Endothelial cell of umbilical vein (primary cell): Measurements from ENCODE around the gene AQP3. TPM values are rescaled to one million over a fixed set of nuclear protein-coding genes. Genes with fewer than 3 reads are reported as not detected.

Experiments
- BruUV-seq: library from RNA; stranded (reverse); fragments of 400-500 nt; replicated peaks from 2 replicates; lab custom pipeline; 2021; lab: Mats Ljungman, UMichigan
- CTCF ChIA-PET: fragments of 300-600, 350-600 bp; sonication (Branson Sonifier 250); formaldehyde crosslinking; loops from one replicate; lab custom pipeline; 2021; ENCODE audit warnings: antibody characterized with exemption, inconsistent platforms; lab: Charles Lee
- POLR2A ChIA-PET: fragments of 300-600, 350-600 bp; sonication (Branson Sonifier 250); formaldehyde crosslinking; loops from one replicate; lab custom pipeline; 2021; ENCODE audit warnings: antibody characterized with exemption, inconsistent platforms; lab: Charles Lee
- DNase-seq: peaks from one replicate; pipeline ENCODE4 v3.0.0-alpha.2; 2011; ENCODE audit warnings: low read depth, low spot score
- FAIRE-seq: peaks from 2 replicates; lab custom pipeline; 2011; peaks lifted over from hg19 to GRCh38; lab: Jason Lieb, UNC
- H2AFZ ChIP-seq: 2 replicates; pipeline ENCODE4 v1.6.0; 2012; ENCODE audit warnings: low read depth, low read length, control low read depth, inconsistent platforms
- H3K27ac ChIP-seq: 2 replicates; pipeline ENCODE4 v1.5.1; 2011; ENCODE audit warnings: low read depth, mild to moderate bottlenecking, control low read depth, low read length, moderate library complexity; ENCODE audit not compliant: insufficient read depth
- H3K27me3 ChIP-seq, 2 experiments: 2 replicates each; pipeline versions ENCODE4 v1.6.0 to v1.6.1; 2011; ENCODE audit warnings: low read length in 2 of 2, mixed read lengths in 1 of 2; ENCODE audit not compliant: control insufficient read depth in 2 of 2, insufficient read depth in 2 of 2
- H3K36me3 ChIP-seq, 2 experiments: 2 replicates in 1 of 2; 3 replicates in 1 of 2; pipeline ENCODE4 v1.5.1; 2011; ENCODE audit warnings: low read length in 2 of 2, mild to moderate bottlenecking in 1 of 2, moderate library complexity in 1 of 2; ENCODE audit not compliant: control insufficient read depth in 2 of 2, insufficient read depth in 2 of 2; ENCODE audit errors: extremely low read depth in 1 of 2
- H3K4me1 ChIP-seq: 3 replicates; pipeline ENCODE4 v1.5.1; 2011; ENCODE audit warnings: mild to moderate bottlenecking, low read length; ENCODE audit not compliant: control insufficient read depth, insufficient read depth; ENCODE audit errors: extremely low read depth
- H3K4me2 ChIP-seq: 2 replicates; pipeline ENCODE4 v1.6.1; 2011; ENCODE audit warnings: low read length, control low read depth, mixed read lengths; ENCODE audit not compliant: insufficient read depth
- H3K4me3 ChIP-seq, 3 experiments: fragments of 200-600 bp in 1 of 3; sonication (generic), shearing (Covaris generic) in 1 of 3; replicated peaks in 1 of 3; 2 replicates each; pipeline ENCODE4 v1.5.1; 2011 to 2016; ENCODE audit warnings: control low read depth in 3 of 3, low read length in 3 of 3, mild to moderate bottlenecking in 2 of 3, inconsistent platforms in 1 of 3, low read depth in 1 of 3, moderate library complexity in 1 of 3; ENCODE audit not compliant: insufficient read depth in 1 of 3
- H3K79me2 ChIP-seq: 2 replicates; pipeline ENCODE4 v1.6.0; 2012; ENCODE audit warnings: low read length, inconsistent platforms; ENCODE audit not compliant: control insufficient read depth, insufficient read depth
- H3K9ac ChIP-seq: replicated peaks from 2 replicates; pipeline ENCODE3; 2011; ENCODE audit warnings: low read length, control low read depth; ENCODE audit not compliant: insufficient read depth; ENCODE audit errors: extremely low read depth
- H3K9me1 ChIP-seq: replicated peaks from 3 replicates; pipeline ENCODE4 v1.6.0; 2011; ENCODE audit warnings: mild to moderate bottlenecking, low read length; ENCODE audit not compliant: control insufficient read depth, insufficient read depth; ENCODE audit errors: extremely low read depth
- H3K9me3 ChIP-seq: replicated peaks from 2 replicates; pipeline ENCODE4 v1.5.1; 2012; ENCODE audit warnings: low read length, inconsistent platforms; ENCODE audit not compliant: control insufficient read depth, insufficient read depth
- H4K20me1 ChIP-seq: replicated peaks from 2 replicates; pipeline ENCODE3; 2011; ENCODE audit warnings: mild to moderate bottlenecking, low read length; ENCODE audit not compliant: control insufficient read depth, insufficient read depth; ENCODE audit errors: extremely low read depth
- CTCF ChIP-seq, 2 donors: IDR thresholded peaks; 1 replicate in 1 of 2; 2 replicates in 1 of 2; pipeline ENCODE4 v1.5.1; 2011; ENCODE audit warnings: low read length in 2 of 2, mild to moderate bottlenecking in 2 of 2, moderate library complexity in 2 of 2, control low read depth in 1 of 2, inconsistent platforms in 1 of 2, low read depth in 1 of 2; ENCODE audit not compliant: insufficient read depth in 1 of 2; ENCODE audit errors: extremely low read depth in 1 of 2
- EZH2 ChIP-seq: IDR thresholded peaks from 2 replicates; pipeline ENCODE4 v1.6.1; 2012; ENCODE audit warnings: borderline replicate concordance, low read depth, mild to moderate bottlenecking, moderate library complexity, low read length, inconsistent platforms; ENCODE audit not compliant: severe bottlenecking
- FOS ChIP-seq: IDR thresholded peaks from 2 replicates; pipeline ENCODE4 v1.6.1; 2011; ENCODE audit warnings: mild to moderate bottlenecking, low read length, moderate library complexity, borderline replicate concordance; ENCODE audit not compliant: insufficient read depth
- GATA2 ChIP-seq: IDR thresholded peaks from 2 replicates; pipeline ENCODE4 v1.7.0; 2011; ENCODE audit warnings: low read depth, mild to moderate bottlenecking, moderate library complexity, mixed read lengths, low read length; ENCODE audit not compliant: insufficient read length, insufficient read depth
- MAX ChIP-seq: IDR thresholded peaks from 2 replicates; pipeline ENCODE4 v1.6.1; 2011; ENCODE audit not compliant: insufficient read depth, insufficient read length
- POLR2A ChIP-seq: IDR thresholded peaks from 2 replicates; pipeline ENCODE4 v1.6.1; 2012; ENCODE audit warnings: low read depth, mild to moderate bottlenecking, control low read depth, low read length
- dilution Hi-C: fragments of 300-500 bp; cut with MboI; formaldehyde crosslinking; loops from one replicate; pipeline ENCODE4 v1.15.0; 2019; ENCODE audit warnings: low sequenced_read_pairs; ENCODE audit not compliant: extremely low pct_ligation_motif_present
- intact Hi-C: fragments of 100-400 bp; cut with micrococcal nuclease; formaldehyde crosslinking; loops from one replicate; pipeline ENCODE4 v1.10.0; 2022
- polyA plus RNA-seq, 4 experiments: library from polyadenylated mRNA; depleted of rRNA in 3 of 4; stranded (reverse) in 3 of 4; unstranded in 1 of 4; fragments of >200 nt; gene quantifications; 2 replicates each; pipeline versions ENCODE4 v1.2.1 to v1.2.3, GENCODE V29; 2011 to 2012; ENCODE audit warnings: missing spikeins in 1 of 4
- total RNA-seq: library from RNA; stranded (reverse); gene quantifications from 2 replicates; pipeline ENCODE4 v1.2.3, GENCODE V29; 2021

Gene AQP3
- total and polyA plus RNA-seq, 2 donors (not counting 3 experiments of a cell fraction or from before 2014, with no cell fraction given): 0.93 to 1.8 TPM

DNA sequence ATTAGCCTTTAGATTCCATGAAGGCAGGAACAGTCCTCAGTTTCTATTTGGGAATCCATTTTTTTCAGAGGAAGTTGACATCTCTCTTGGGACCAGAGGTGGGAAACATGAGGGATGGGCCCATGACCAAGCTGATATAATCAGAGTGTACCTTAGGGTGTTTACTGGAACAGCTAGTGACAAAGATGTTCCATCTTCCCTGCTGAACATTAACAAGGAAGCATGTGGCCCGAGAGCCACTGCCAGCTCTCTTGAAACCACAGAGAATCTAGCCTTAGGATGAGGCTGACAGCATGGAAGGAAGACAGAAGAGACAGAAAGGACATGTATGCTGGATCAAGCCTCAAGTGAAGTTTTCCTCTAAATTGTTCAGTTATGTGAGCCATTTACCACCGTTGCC lies 16.0 kb downstream of the AQP3 start:
- no TSS peak for BruUV-seq
- Histone ChIP-seq H3K4me2 (no peak overlapping the region), H4K20me1 (no peaks in the 10 kb centered on the region), H3K4me3 (no peak overlapping the region), H3K36me3 (no peaks in the 10 kb centered on the region), H3K9ac (no peak overlapping the region), H3K9me3 (no peaks in the 10 kb centered on the region), H2AFZ (no peak overlapping the region), H3K4me1 (no peaks in the 10 kb centered on the region), H3K9me1 (no peaks in the 10 kb centered on the region), H3K79me2 (no peaks in the 10 kb centered on the region), H3K27ac (no peak overlapping the region), H3K27me3 (peaks cover 2 to 4% of the 10 kb centered on the region in 2 experiments)
- DNase-seq: no peak
- intact Hi-C loops: no loop called here
- no peak for FAIRE-seq
- CTCF ChIA-PET: interaction anchor here (0.9 to 3.7 kb wide), 6 partner anchors 9 to 36 kb away, joined by 3 to 35 read pairs (median 6); partner anchors contain the start of gene AQP3
- dilution Hi-C loops: no loop called here
- POLR2A ChIA-PET: no interaction called here
- TF ChIP-seq FOS (no peak), MAX (no peak), POLR2A (no peak), EZH2 (no peak), GATA2 (no peak)

DNA sequence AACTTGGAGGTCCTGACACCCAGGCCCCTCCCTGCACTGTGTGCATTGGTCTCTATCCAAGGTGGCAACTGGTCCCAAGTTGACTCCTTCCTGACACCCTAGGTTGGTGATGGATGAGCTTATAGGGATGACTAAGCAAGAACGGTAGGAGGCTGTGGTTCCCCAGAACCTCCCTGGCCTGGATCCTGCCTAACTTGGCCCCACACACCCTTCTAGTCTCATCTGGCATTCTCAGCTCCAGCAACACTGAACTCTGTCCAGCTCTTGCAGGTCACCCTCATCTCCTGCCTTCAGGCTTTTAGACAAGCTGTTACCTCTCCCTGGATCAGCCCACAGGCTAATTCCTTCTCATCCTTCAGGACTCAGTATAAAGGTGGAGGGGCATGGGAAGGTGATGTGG lies 16.5 kb downstream of the AQP3 start:
- Histone ChIP-seq H3K9me1 (no peaks in the 10 kb centered on the region), H3K4me3 (no peak overlapping the region), H3K27me3 (peaks cover 2 to 4% of the 10 kb centered on the region in 2 experiments), H3K27ac (no peak overlapping the region), H3K4me1 (no peaks in the 10 kb centered on the region), H3K9me3 (no peaks in the 10 kb centered on the region), H3K9ac (no peak overlapping the region), H3K79me2 (no peaks in the 10 kb centered on the region), H3K4me2 (no peak overlapping the region), H2AFZ (no peak overlapping the region), H3K36me3 (no peaks in the 10 kb centered on the region), H4K20me1 (no peaks in the 10 kb centered on the region)
- no TSS peak for BruUV-seq
- TF ChIP-seq EZH2 (no peak), CTCF (IDR thresholded peaks at IDR 0.05; ENCODE audit: extremely low read depth in 1 of 2, insufficient read depth in 1 of 2, low read depth in 1 of 2, low read length in 2 of 2) (no peak)
- dilution Hi-C loops: no loop called here
- ChIA-PET CTCF (interaction anchor here (0.9 to 3.7 kb wide), 7 partner anchors 8 to 36 kb away, joined by 3 to 35 read pairs (median 5); partner anchors contain the start of gene AQP3), POLR2A (no interaction called here)
- FAIRE-seq (no peak), DNase-seq (no peak)
- intact Hi-C loops: no loop called here
